Duodenal mucosa (tissue), 2 donors: ENCODE measurements around the gene NPB.

ENCODE experiments used
- H3K27ac ChIP-seq: one replicate; pipeline ENCODE4 v1.7.0; 2013; ENCODE audit warnings: low read depth, low read length
- H3K27me3 ChIP-seq, 2 donors: one replicate each; pipeline ENCODE4 v1.7.0; 2013; ENCODE audit warnings: low read length in 2 of 2, control low read depth in 1 of 2; ENCODE audit not compliant: insufficient read depth in 2 of 2, control insufficient read depth in 1 of 2
- H3K36me3 ChIP-seq, 2 donors: one replicate each; pipeline ENCODE4 v1.7.0; 2013; ENCODE audit warnings: low read length in 2 of 2, control low read depth in 1 of 2; ENCODE audit not compliant: insufficient read depth in 2 of 2, control insufficient read depth in 1 of 2
- H3K4me1 ChIP-seq, 2 donors: one replicate each; pipeline ENCODE4 v1.7.0; 2013; ENCODE audit warnings: low read length in 2 of 2, control low read depth in 1 of 2; ENCODE audit not compliant: insufficient read depth in 2 of 2, control insufficient read depth in 1 of 2
- H3K4me3 ChIP-seq, 2 donors: one replicate each; pipeline ENCODE4 v1.7.0; 2013; ENCODE audit warnings: low read length in 2 of 2, low read depth in 1 of 2
- H3K9ac ChIP-seq, 2 donors: one replicate each; pipeline ENCODE4 v1.7.0; 2013; ENCODE audit warnings: low read length in 2 of 2, low read depth in 1 of 2
- H3K9me3 ChIP-seq, 2 donors: one replicate each; pipeline ENCODE4 v1.7.0; 2013; ENCODE audit warnings: low read length in 2 of 2, control low read depth in 1 of 2; ENCODE audit not compliant: control insufficient read depth in 1 of 2

NPB gene

DNA sequence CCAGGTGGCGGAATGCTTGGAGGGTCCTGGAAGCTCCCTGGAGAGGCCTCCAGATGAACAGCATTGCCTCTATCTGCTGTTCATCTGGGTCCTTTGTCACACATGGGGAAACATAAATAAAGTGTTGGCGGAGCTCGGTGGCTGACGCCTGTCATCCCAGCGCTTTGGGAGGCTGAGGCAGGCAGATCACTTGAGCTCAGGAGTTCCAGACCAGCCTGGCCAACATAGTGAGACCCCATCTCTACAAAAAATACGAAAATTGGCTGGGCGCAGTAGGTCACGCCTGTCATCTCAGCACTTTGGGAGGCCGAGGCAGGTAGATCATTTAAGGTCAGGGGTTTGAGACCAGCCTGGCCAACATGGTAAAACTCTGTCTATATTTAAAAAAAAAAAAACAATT is 42.8 kb downstream of the NPB start:
- Histone ChIP-seq H3K9ac (no peak overlapping the region), H3K4me3 (no peak overlapping the region), H3K4me1 (peaks cover 0 to 18% of the 10 kb centered on the region in 2 donors), H3K36me3 (no peaks in the 10 kb centered on the region), H3K27me3 (no peaks in the 10 kb centered on the region), H3K9me3 (no peaks in the 10 kb centered on the region), H3K27ac (no peak overlapping the region)

DNA sequence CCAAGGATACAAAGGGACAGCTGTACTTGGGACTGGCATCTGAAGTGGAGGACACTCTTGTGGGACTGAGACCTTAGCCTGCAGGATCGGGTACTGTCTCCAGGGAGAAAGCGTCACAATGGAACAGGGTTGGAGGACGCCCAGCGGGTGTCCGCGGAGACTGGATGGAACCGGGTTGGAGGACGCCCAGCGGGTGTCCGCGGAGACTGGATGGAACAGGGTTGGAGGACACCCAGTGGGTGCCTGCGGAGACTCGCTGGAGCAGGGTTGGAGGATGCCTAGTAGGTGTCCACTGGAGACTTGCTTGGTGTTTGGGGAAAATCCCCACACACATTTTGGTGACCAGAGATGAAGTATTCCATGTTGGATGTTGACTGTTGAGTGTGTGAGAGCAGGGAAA is 45.2 kb downstream of the NPB start, which contains the start of gene MYADML2:
Gene MYADML2 (minus strand): TSS at position 45 of the 400 bp plus-strand sequence. CDS start 5,492 bp downstream, outside the sequence.
- Histone ChIP-seq H3K9ac (no peak within 1 kb of the TSS), H3K4me1 (no peaks in the 10 kb centered on the region), H3K36me3 (no peaks in the 10 kb centered on the region), H3K27me3 (no peaks in the 10 kb centered on the region), H3K4me3 (no peak within 1 kb of the TSS), H3K9me3 (no peaks in the 10 kb centered on the region), H3K27ac (no peak within 1 kb of the TSS)

DNA sequence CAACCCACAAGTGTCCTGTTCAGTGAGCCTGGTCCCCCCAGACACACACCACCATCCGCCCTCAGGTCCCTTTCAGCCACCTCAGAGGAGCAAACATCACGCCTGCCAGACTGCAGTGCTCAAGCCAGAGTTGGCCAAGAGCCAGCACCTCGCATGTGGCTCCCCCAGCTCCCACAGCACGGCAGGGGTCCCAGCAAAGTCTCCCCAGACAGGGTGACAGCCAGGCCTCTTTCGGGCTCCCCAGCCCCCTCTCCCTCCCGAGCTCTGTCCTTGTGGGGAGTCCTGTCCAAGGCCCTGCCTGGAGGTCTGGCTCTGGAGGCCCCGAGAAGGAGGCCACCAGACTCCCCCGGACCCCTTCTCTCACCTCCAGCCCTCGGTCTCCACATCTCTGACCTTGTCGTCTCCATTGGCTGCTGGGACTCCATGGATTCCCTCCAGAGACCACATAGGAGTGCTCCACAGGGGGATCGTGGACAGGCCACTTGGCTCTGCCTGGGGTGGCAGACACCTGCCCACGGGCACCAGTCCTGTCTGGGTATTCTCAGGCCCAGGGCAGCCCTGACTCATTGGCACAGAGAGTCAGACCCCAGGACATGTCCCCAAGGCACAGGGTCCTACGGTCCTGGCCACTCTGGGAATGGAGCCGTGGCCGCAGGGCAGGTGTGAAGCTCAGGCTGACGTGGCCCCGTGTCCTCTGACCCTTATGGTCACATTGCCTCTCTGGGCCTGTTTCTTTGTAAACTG is 46.8 kb downstream of the NPB start:
- no peaks in the 10 kb centered on the region for H3K36me3 ChIP-seq
- H3K27me3 ChIP-seq, result no peaks in the 10 kb centered on the region
- no peaks in the 10 kb centered on the region for H3K4me1 ChIP-seq
- H3K4me3 ChIP-seq, result no peak overlapping the region
- no peak overlapping the region for H3K27ac ChIP-seq
- no peak overlapping the region for H3K9ac ChIP-seq
- H3K9me3 ChIP-seq, result no peaks in the 10 kb centered on the region

DNA sequence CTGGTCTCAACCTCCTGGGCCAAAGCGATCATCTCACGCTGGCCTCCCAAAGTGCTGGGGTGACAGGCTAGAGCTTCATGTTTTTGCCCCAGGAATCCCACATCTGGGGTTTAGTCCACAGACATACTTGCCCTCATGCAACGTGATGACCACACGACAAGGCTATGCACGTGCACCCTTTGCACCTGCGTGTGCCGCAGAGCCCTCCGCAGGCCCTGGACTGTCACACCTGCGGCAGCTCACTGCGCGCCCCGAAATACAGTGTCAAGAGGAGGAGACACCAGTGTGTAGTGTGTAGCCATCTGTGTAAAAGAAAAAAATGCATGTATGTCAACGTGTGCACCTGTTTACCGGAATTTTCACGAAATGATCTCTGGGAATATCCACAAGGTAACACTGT is 48.5 kb downstream of the NPB start:
- no peak overlapping the region for H3K4me3 ChIP-seq
- no peaks in the 10 kb centered on the region for H3K9me3 ChIP-seq
- H3K4me1 ChIP-seq, result no peaks in the 10 kb centered on the region
- H3K27me3 ChIP-seq, result no peaks in the 10 kb centered on the region
- no peak overlapping the region for H3K27ac ChIP-seq
- H3K9ac ChIP-seq, result no peak overlapping the region
- H3K36me3 ChIP-seq, result no peaks in the 10 kb centered on the region

DNA sequence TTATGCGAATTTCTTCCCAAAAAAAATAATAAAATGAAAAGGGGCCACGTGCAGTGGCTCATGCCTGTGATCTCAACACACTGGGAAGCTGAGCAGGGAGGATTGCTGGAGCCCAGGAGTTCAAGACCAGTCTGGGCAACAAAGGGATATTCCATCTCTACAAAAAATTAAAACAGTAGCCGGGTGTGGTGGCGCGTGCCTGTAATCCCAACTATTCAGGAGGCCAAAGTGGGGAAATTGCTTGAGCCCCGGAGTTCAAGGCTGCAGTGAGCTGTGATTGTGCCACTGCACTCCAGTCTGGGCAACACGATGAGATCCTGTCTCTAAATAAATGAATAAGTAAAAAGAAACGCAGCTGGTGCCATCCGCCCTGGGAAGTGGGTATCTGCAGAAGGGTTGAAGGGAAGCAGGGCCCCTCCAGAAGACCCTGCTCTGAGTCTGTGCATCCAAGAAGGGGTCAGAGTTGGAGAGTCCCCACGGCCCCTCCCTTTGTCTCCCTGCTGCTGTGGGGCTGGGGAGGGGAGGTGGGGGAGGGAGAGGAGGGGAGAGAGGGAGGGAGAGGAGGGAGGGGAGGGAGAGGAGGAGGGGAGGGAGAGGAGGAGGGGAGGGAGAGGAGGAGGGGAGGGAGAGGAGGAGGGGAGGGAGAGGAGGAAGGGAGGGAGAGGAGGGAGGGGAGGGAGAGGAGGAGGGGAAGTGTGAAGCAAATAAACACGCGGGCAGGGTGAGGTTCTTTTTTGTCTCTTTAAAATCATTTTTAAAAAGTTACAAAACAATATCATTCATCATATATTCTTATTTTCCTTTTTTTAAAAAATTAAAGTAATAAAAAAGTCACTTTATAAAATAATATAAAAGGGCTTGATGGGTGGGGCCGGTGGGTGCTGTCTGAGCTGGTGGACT is 50.0 kb downstream of the NPB start:
- Histone ChIP-seq H3K36me3 (no peaks in the 10 kb centered on the region), H3K4me3 (no peak overlapping the region), H3K27me3 (no peaks in the 10 kb centered on the region), H3K4me1 (no peaks in the 10 kb centered on the region), H3K9me3 (no peaks in the 10 kb centered on the region), H3K27ac (no peak overlapping the region), H3K9ac (no peak overlapping the region)
